Measurements from ENCODE around the gene TMEM63A. TPM values are rescaled to one million over a fixed set of nuclear protein-coding genes. Genes with fewer than 3 reads are reported as not detected.

TMEM63A gene
- total RNA-seq, 1 experiment from 2014 or later = 47.5 TPM

DNA sequence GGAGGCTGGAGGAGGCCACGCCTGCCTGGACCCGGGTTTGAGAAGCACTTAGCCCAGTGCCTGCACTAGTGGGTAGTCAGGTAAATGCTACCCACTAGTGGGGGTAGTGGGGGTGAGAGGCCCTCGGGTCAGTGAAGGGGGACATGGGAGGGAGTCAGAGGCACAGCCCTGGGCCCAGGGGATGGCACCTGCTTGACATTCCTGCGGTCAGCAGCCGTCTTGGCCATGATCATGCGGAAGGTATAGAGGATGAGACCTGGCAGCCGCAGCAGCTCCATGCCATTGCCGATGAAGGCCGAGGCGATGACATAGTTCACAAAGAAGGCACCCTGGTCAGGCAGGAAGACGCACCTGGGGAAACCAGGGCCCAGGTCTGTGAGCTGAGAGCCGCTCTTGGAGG, 28.7 kb downstream of the TMEM63A start:
- Histone ChIP-seq H3K9me3 (ENCODE audit: low read length) (no peaks in the 10 kb centered on the region), H3F3A (ENCODE audit: low read length, unreplicated experiment) (no peaks in the 10 kb centered on the region), H3K79me2 (ENCODE audit: low read length) (no peaks in the 10 kb centered on the region), H2AFZ (ENCODE audit: low read length) (no peak overlapping the region), H3K9me2 (replicated peaks; ENCODE audit: low read length) (no peaks in the 10 kb centered on the region), H3K4me1 (ENCODE audit: insufficient read depth, low read length) (no peaks in the 10 kb centered on the region), H3K4me3 (ENCODE audit: low read length) (no peak overlapping the region), H3K27me3 (ENCODE audit: low read length) (no peaks in the 10 kb centered on the region), H3K9ac (ENCODE audit: low read length) (no peak overlapping the region), H4K20me1 (ENCODE audit: low read length) (no peaks in the 10 kb centered on the region), H3K4me2 (ENCODE audit: low read length) (no peak overlapping the region), H3K36me3 (ENCODE audit: low read depth, low read length) (peaks cover 33% of the 10 kb centered on the region; the same call in 1 of the 2 replicates), H3K27ac (ENCODE audit: low read length) (no peak overlapping the region)
- BruUV-seq (replicated peaks) = no TSS peak
- ChIA-PET POLR2A (ENCODE audit: unreplicated experiment) (no interaction called here), CTCF (no interaction called here)
- no peak for TF ChIP-seq EZH2phosphoT487 (IDR thresholded peaks at IDR 0.05; ENCODE audit: borderline replicate concordance, low read length)
- no peak for TF ChIP-seq EZH2 (IDR thresholded peaks at IDR 0.05; ENCODE audit: low read length, unreplicated experiment)
- TF ChIP-seq, protein P1, sequence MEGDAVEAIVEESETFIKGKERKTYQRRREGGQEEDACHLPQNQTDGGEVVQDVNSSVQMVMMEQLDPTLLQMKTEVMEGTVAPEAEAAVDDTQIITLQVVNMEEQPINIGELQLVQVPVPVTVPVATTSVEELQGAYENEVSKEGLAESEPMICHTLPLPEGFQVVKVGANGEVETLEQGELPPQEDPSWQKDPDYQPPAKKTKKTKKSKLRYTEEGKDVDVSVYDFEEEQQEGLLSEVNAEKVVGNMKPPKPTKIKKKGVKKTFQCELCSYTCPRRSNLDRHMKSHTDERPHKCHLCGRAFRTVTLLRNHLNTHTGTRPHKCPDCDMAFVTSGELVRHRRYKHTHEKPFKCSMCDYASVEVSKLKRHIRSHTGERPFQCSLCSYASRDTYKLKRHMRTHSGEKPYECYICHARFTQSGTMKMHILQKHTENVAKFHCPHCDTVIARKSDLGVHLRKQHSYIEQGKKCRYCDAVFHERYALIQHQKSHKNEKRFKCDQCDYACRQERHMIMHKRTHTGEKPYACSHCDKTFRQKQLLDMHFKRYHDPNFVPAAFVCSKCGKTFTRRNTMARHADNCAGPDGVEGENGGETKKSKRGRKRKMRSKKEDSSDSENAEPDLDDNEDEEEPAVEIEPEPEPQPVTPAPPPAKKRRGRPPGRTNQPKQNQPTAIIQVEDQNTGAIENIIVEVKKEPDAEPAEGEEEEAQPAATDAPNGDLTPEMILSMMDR (conservative IDR thresholded peaks at IDR 0.05; ENCODE audit: low read depth, low read length) = no peak
- DNase-seq = no peak
- no peak for ATAC-seq
- intact Hi-C loops (cut with micrococcal nuclease) = no loop called here

DNA sequence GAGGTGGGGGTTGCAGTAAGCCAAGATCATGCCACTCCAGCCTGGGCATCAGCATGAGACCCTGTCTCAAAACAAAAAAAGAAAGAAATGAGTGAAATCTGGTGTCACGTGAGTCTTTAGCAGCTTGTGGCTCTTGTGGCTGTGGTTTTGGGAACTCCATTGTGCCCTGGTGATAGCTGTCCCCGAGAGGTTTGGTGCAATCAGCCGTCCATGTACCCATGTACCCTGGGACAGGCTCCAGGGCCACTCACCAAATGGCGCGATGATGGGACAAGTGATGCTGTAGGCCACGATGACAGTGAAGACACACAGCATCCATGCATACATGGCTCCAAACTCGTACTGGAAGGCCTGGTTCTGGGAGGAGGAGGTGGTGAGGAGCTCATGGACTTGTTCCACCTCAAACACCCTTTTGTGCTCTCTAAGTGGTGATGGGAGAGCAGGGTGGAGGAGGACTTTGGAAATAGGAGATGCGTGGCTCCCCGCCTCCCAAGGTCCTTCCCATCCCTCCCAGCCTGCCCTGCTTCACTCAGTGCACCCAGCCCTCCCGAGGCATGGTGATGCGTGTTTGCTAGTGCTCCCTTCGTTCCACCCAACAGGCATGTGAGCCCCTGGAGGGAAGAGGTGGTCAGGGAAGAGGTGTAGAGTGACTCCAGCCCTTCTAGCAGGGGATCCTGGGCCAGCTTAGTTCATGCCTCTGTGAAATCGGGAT, 29.6 kb downstream of the TMEM63A start:
- no peak overlapping the region for H3K9ac ChIP-seq (ENCODE audit: low read length)
- H2AFZ ChIP-seq (ENCODE audit: low read length) = no peak overlapping the region
- H3K9me3 ChIP-seq (ENCODE audit: low read length) = no peaks in the 10 kb centered on the region
- no peaks in the 10 kb centered on the region for H3K79me2 ChIP-seq (ENCODE audit: low read length)
- ChIA-PET POLR2A (ENCODE audit: unreplicated experiment) (no interaction called here), CTCF (no interaction called here)
- no peak overlapping the region for H3K4me3 ChIP-seq (ENCODE audit: low read length)
- H3K4me2 ChIP-seq (ENCODE audit: low read length) = no peak overlapping the region
- no peak for ATAC-seq
- H3K36me3 ChIP-seq (ENCODE audit: low read depth, low read length) = peaks cover 32% of the 10 kb centered on the region; the same call in 1 of the 2 replicates
- intact Hi-C loops (cut with micrococcal nuclease) = no loop called here
- H4K20me1 ChIP-seq (ENCODE audit: low read length) = no peaks in the 10 kb centered on the region
- H3F3A ChIP-seq (ENCODE audit: low read length, unreplicated experiment) = no peaks in the 10 kb centered on the region
- no peak for DNase-seq
- no peaks in the 10 kb centered on the region for H3K4me1 ChIP-seq (ENCODE audit: insufficient read depth, low read length)
- no peaks in the 10 kb centered on the region for H3K9me2 ChIP-seq (replicated peaks; ENCODE audit: low read length)
- TF ChIP-seq, protein P1 (conservative IDR thresholded peaks at IDR 0.05; ENCODE audit: low read depth, low read length) = no peak
- TF ChIP-seq EZH2 (IDR thresholded peaks at IDR 0.05; ENCODE audit: low read length, unreplicated experiment) (no peak), EZH2phosphoT487 (IDR thresholded peaks at IDR 0.05; ENCODE audit: borderline replicate concordance, low read length) (no peak)
- BruUV-seq (replicated peaks) = no TSS peak
- no peak overlapping the region for H3K27ac ChIP-seq (ENCODE audit: low read length)
- H3K27me3 ChIP-seq (ENCODE audit: low read length) = no peaks in the 10 kb centered on the region

DNA sequence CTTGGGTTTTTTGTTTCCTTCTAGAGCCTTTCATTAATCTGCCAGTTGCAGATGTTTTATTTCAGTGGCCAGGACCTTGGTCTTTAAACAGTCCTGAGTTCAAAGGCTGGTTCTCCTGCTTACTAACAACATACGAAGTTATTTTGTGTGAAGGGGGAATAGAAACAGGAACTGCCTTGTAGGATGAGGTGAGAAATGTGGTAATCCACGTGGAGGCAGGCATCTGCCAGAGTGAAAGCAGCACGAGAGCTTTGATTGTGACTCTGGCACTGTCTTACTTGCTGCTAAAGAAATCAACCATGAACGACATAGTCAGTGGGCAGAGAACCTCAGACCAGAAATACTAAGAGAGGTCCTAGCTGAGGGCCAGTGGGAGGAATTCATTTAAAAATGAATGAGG, 30.4 kb downstream of the TMEM63A start:
- no peaks in the 10 kb centered on the region for H3F3A ChIP-seq (ENCODE audit: low read length, unreplicated experiment)
- TF ChIP-seq EZH2phosphoT487 (IDR thresholded peaks at IDR 0.05; ENCODE audit: borderline replicate concordance, low read length) (no peak), EZH2 (IDR thresholded peaks at IDR 0.05; ENCODE audit: low read length, unreplicated experiment) (no peak)
- TF ChIP-seq, protein P1 (conservative IDR thresholded peaks at IDR 0.05; ENCODE audit: low read depth, low read length) = no peak
- H3K79me2 ChIP-seq (ENCODE audit: low read length) = no peaks in the 10 kb centered on the region
- no peak for ATAC-seq
- H3K4me1 ChIP-seq (ENCODE audit: insufficient read depth, low read length) = no peaks in the 10 kb centered on the region
- no peak overlapping the region for H3K4me3 ChIP-seq (ENCODE audit: low read length)
- intact Hi-C loops (cut with micrococcal nuclease) = no loop called here
- H3K9me3 ChIP-seq (ENCODE audit: low read length) = no peaks in the 10 kb centered on the region
- DNase-seq = no peak
- H3K27me3 ChIP-seq (ENCODE audit: low read length) = no peaks in the 10 kb centered on the region
- ChIA-PET POLR2A (ENCODE audit: unreplicated experiment) (no interaction called here), CTCF (no interaction called here)
- BruUV-seq (replicated peaks) = no TSS peak
- H3K36me3 ChIP-seq (ENCODE audit: low read depth, low read length) = peaks cover 33% of the 10 kb centered on the region; the same call in 1 of the 2 replicates
- no peak overlapping the region for H3K9ac ChIP-seq (ENCODE audit: low read length)
- no peak overlapping the region for H2AFZ ChIP-seq (ENCODE audit: low read length)
- no peak overlapping the region for H3K4me2 ChIP-seq (ENCODE audit: low read length)
- H3K27ac ChIP-seq (ENCODE audit: low read length) = no peak overlapping the region
- no peaks in the 10 kb centered on the region for H4K20me1 ChIP-seq (ENCODE audit: low read length)
- no peaks in the 10 kb centered on the region for H3K9me2 ChIP-seq (replicated peaks; ENCODE audit: low read length)
